Thyroid gland (tissue), 4 donors: ENCODE data around the gene SHANK2. TPM values are rescaled to one million over a fixed set of nuclear protein-coding genes. Genes with fewer than 3 reads are reported as not detected.

Experiments
- DNase-seq, 2 donors: peaks; one replicate each; pipeline ENCODE4 v3.0.0-alpha.2; 2019
- H3K27ac ChIP-seq, 3 donors: fragments of 200-600 bp; sonication (generic); 1 replicate in 2 of 3; 2 replicates in 1 of 3; pipeline ENCODE4 v1.5.1; 2016 to 2019; ENCODE audit warnings: mild to moderate bottlenecking in 1 of 3, moderate library complexity in 1 of 3
- H3K27me3 ChIP-seq: fragments of 200-600 bp; sonication (generic); one replicate; pipeline ENCODE4 v1.5.1; 2019
- H3K36me3 ChIP-seq, 2 donors: fragments of 200-600 bp; sonication (generic); one replicate each; pipeline ENCODE4 v1.5.1; 2016 to 2019
- H3K4me1 ChIP-seq, 2 donors: fragments of 200-600 bp; sonication (generic); one replicate each; pipeline ENCODE4 v1.5.1; 2017 to 2019
- H3K4me3 ChIP-seq, 3 donors: fragments of 200-600 bp; sonication (generic); replicated peaks in 1 of 3; 1 replicate in 2 of 3; 2 replicates in 1 of 3; pipeline ENCODE4 v1.5.1; 2016; ENCODE audit warnings: mild to moderate bottlenecking in 1 of 3
- H3K9me3 ChIP-seq: fragments of 200-600 bp; sonication (generic); one replicate; pipeline ENCODE4 v1.5.1; 2017
- CTCF ChIP-seq, 6 experiments: fragments of 200-600 bp in 3 of 6; fragments of 450-650 bp in 3 of 6; sonication (generic) in 3 of 6; IDR thresholded peaks; one replicate each; pipeline ENCODE4 v1.5.1; 2016 to 2019; ENCODE audit warnings: antibody characterized with exemption in 6 of 6, mild to moderate bottlenecking in 2 of 6, inconsistent platforms in 1 of 6, moderate library complexity in 1 of 6
- POLR2A ChIP-seq, 2 donors: fragments of 450-650 bp; IDR thresholded peaks; one replicate each; pipeline ENCODE4 v1.6.1; 2017; ENCODE audit warnings: antibody characterized with exemption in 2 of 2, mild to moderate bottlenecking in 2 of 2, moderate library complexity in 1 of 2
- WGBS, 2 donors: methylation state at CpG; one replicate each; pipeline ENCODE4 v1.1.5; 2017; 5-methylcytosine and 5-hydroxymethylcytosine counted together
- intact Hi-C: fragments of 100-400 bp; cut with DNase I; formaldehyde crosslinking; loops from one replicate; pipeline ENCODE4 v1.15.1; 2023
- total RNA-seq, 4 donors: library from RNA; depleted of rRNA; stranded (reverse); fragments of >200 nt; gene quantifications; one replicate each; pipeline ENCODE4 v1.2.3, GENCODE V29; 2016

The SHANK2 gene
- total RNA-seq, 4 donors from 2014 or later = 55.6 to 126 (median 90.8) TPM

- 80 to 85% methylated on average over 10 to 15 of the region's 15 CpGs for WGBS, 2 donors
- Histone ChIP-seq H3K9me3 (no peaks in the 10 kb centered on the region), H3K27me3 (no peaks in the 10 kb centered on the region), H3K36me3 (no peaks in the 10 kb centered on the region), H3K27ac (no peak overlapping the region), H3K4me1 (peaks cover 10 to 13% of the 10 kb centered on the region in 2 donors), H3K4me3 (no peak overlapping the region)
- TF ChIP-seq CTCF (IDR thresholded peaks at IDR 0.05) (no peak), POLR2A (IDR thresholded peaks at IDR 0.05) (no peak)
- no peak for DNase-seq
- intact Hi-C loops = no loop called here
Observed at GRCh38 chr11:71282581-71283351, 30.4 kb upstream of the SHANK2 start.

GRCh38 chr11:71281831-71282230, 29.5 kb upstream of the SHANK2 start:
- Histone ChIP-seq H3K27ac (no peak overlapping the region), H3K36me3 (no peaks in the 10 kb centered on the region), H3K4me1 (peaks cover 3 to 9% of the 10 kb centered on the region in 2 donors), H3K27me3 (no peaks in the 10 kb centered on the region), H3K9me3 (no peaks in the 10 kb centered on the region), H3K4me3 (no peak overlapping the region)
- intact Hi-C loops = no loop called here
- TF ChIP-seq POLR2A (IDR thresholded peaks at IDR 0.05) (no peak), CTCF (IDR thresholded peaks at IDR 0.05) (no peak)
- no peak for DNase-seq
- whole genome bisulfite sequencing, 2 donors = 80 to 88% methylated on average over 7 of the region's 7 CpGs

- Histone ChIP-seq H3K4me3 (no peak overlapping the region), H3K9me3 (no peaks in the 10 kb centered on the region), H3K27ac (no peak overlapping the region), H3K4me1 (peaks cover 0 to 5% of the 10 kb centered on the region in 2 donors), H3K27me3 (no peaks in the 10 kb centered on the region), H3K36me3 (no peaks in the 10 kb centered on the region)
- WGBS, 2 donors = 93 to 94% methylated on average over 3 of the region's 3 CpGs
- no peak for DNase-seq
- TF ChIP-seq POLR2A (IDR thresholded peaks at IDR 0.05) (no peak), CTCF (IDR thresholded peaks at IDR 0.05) (no peak)
- intact Hi-C loops = no loop called here
Observed at GRCh38 chr11:71281204-71281603, 28.8 kb upstream of the SHANK2 start.

- Histone ChIP-seq H3K27ac (no peak overlapping the region), H3K27me3 (no peaks in the 10 kb centered on the region), H3K36me3 (no peaks in the 10 kb centered on the region), H3K4me3 (no peak overlapping the region), H3K4me1 (peaks cover 0 to 5% of the 10 kb centered on the region in 2 donors), H3K9me3 (no peaks in the 10 kb centered on the region)
- intact Hi-C loops = no loop called here
- no peak for TF ChIP-seq POLR2A (IDR thresholded peaks at IDR 0.05)
- no peak for TF ChIP-seq CTCF (IDR thresholded peaks at IDR 0.05)
- no peak for DNase-seq
- 74 to 77% methylated on average over 14 of the region's 14 CpGs for WGBS, 2 donors
Observed at GRCh38 chr11:71279916-71280645, 27.7 kb upstream of the SHANK2 start.

GRCh38 chr11:71272161-71272560, 19.8 kb upstream of the SHANK2 start:
- Histone ChIP-seq H3K4me1 (no peaks in the 10 kb centered on the region), H3K36me3 (no peaks in the 10 kb centered on the region), H3K9me3 (no peaks in the 10 kb centered on the region), H3K27ac (no peak overlapping the region), H3K4me3 (no peak overlapping the region), H3K27me3 (no peaks in the 10 kb centered on the region)
- no peak for DNase-seq
- intact Hi-C loops = no loop called here
- TF ChIP-seq POLR2A (IDR thresholded peaks at IDR 0.05) (no peak), CTCF (IDR thresholded peaks at IDR 0.05) (no peak)
- 83 to 92% methylated on average over 2 to 3 of the region's 3 CpGs for WGBS, 2 donors
